Measurements from ENCODE around the gene DZIP3.
"Not testable (repeated sequence)": the region's sequence is repeated elsewhere in the genome, so short reads cannot be mapped to it uniquely, and the experiment has no call there.

Gene DZIP3

GRCh38 chr3:108645364-108645763 lies 55.8 kb downstream of the DZIP3 start:
- no peak for DNase-seq (ENCODE audit: low read depth)
- no peak overlapping the region for H3K4me3 ChIP-seq (replicated peaks; ENCODE audit: low read depth, low read length)
- TF ChIP-seq, protein P1, sequence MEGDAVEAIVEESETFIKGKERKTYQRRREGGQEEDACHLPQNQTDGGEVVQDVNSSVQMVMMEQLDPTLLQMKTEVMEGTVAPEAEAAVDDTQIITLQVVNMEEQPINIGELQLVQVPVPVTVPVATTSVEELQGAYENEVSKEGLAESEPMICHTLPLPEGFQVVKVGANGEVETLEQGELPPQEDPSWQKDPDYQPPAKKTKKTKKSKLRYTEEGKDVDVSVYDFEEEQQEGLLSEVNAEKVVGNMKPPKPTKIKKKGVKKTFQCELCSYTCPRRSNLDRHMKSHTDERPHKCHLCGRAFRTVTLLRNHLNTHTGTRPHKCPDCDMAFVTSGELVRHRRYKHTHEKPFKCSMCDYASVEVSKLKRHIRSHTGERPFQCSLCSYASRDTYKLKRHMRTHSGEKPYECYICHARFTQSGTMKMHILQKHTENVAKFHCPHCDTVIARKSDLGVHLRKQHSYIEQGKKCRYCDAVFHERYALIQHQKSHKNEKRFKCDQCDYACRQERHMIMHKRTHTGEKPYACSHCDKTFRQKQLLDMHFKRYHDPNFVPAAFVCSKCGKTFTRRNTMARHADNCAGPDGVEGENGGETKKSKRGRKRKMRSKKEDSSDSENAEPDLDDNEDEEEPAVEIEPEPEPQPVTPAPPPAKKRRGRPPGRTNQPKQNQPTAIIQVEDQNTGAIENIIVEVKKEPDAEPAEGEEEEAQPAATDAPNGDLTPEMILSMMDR (IDR thresholded peaks at IDR 0.05; ENCODE audit: low read length, missing control alignments) = no peak

DNA sequence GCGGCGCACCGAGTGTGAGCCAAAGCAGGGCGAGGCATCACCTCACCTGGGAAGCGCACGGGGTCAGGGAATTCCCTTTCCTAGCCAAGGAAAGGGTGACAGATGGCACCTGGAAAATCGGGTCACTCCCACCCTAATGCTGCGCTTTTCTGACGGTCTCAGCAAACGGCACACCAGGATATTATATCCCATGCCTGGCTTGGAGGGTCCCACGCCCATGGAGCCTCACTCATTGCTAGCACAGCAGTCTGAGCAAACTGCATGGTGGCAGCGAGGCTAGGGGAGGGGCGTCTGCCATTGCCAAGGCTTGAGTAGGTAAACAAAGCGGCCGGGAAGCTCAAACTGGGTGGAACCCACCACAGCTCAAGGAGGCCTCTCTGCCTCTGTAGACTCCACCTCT lies 66.1 kb downstream of the DZIP3 start:
- not testable (repeated sequence) for DNase-seq (ENCODE audit: low read depth)

DNA sequence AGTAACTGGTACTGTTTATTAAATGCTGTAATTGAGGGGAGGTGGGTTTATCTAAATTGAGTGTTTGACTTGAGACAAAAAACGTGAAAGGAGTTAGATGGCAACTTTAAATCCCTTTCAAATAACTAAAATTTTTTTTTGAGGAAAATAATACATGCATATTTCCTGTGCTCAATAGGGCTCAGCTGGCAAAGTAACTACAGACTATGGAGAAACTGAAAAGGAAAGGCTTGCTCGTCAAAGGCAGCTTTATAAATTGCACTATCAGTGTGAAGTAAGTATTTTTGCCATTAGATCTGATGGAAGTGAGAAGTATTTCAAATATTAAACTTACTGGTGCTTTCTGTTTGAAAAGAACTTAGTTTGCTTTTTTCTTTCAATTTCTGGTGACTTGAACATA lies 72.2 kb downstream of the DZIP3 start:
- H3K4me3 ChIP-seq (replicated peaks; ENCODE audit: low read depth, low read length) = no peak overlapping the region
- DNase-seq (ENCODE audit: low read depth) = no peak
- TF ChIP-seq, protein P1 (IDR thresholded peaks at IDR 0.05; ENCODE audit: low read length, missing control alignments) = no peak

More for the DNA sequence above, 66.1 kb downstream of the DZIP3 start:
- H3K4me3 ChIP-seq (replicated peaks; ENCODE audit: low read depth, low read length) = not testable (repeated sequence)

GRCh38 chr3:108662142-108662738 lies 72.7 kb downstream of the DZIP3 start:
- no peak overlapping the region for H3K4me3 ChIP-seq (replicated peaks; ENCODE audit: low read depth, low read length)
- TF ChIP-seq, protein P1 (IDR thresholded peaks at IDR 0.05; ENCODE audit: low read length, missing control alignments) = peak; percentile 70
- DNase-seq (ENCODE audit: low read depth) = peak; percentile 90

GRCh38 chr3:108664266-108664665 lies 74.7 kb downstream of the DZIP3 start:
- no peak for DNase-seq (ENCODE audit: low read depth)
- H3K4me3 ChIP-seq (replicated peaks; ENCODE audit: low read depth, low read length) = no peak overlapping the region
- TF ChIP-seq, protein P1 (IDR thresholded peaks at IDR 0.05; ENCODE audit: low read length, missing control alignments) = no peak

DNA sequence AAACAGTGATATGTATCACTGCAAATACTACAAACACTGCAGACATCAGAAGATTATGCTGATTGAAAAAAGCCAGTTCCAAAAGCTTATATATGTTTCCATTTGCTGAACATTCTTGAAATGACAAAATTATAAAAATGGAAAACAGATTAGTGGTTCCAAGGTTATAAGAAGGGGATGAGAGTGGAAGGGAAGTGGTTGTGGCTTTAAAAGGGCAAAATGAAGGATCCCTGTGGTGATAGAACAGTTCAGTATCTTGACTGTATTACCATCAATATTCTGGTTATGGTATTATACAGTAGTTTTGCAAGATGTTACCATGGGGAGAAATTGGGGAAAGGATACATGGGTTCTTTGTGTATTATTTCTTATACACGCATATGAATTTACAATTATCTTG lies 77.8 kb downstream of the DZIP3 start:
- H3K4me3 ChIP-seq (replicated peaks; ENCODE audit: low read depth, low read length) = no peak overlapping the region
- TF ChIP-seq, protein P1 (IDR thresholded peaks at IDR 0.05; ENCODE audit: low read length, missing control alignments) = no peak
- no peak for DNase-seq (ENCODE audit: low read depth)

GRCh38 chr3:108669208-108669607 lies 79.7 kb downstream of the DZIP3 start:
- H3K4me3 ChIP-seq (replicated peaks; ENCODE audit: low read depth, low read length) = no peak overlapping the region
- TF ChIP-seq, protein P1 (IDR thresholded peaks at IDR 0.05; ENCODE audit: low read length, missing control alignments) = no peak
- DNase-seq (ENCODE audit: low read depth) = no peak
